Testis (tissue), 2 donors: ENCODE data around the gene FRMPD4.

Source experiments
- CTCF ChIP-seq, 3 experiments: fragments of 450-650 bp in 2 of 3; fragments of 200-600 bp in 1 of 3; sonication (generic) in 1 of 3; IDR thresholded peaks; one replicate each; pipeline ENCODE4 v1.5.1; 2016 to 2019; ENCODE audit warnings: antibody characterized with exemption in 3 of 3, mild to moderate bottlenecking in 2 of 3, moderate library complexity in 1 of 3
- POLR2A ChIP-seq: fragments of 450-650 bp; IDR thresholded peaks from one replicate; pipeline ENCODE4 v1.6.1; 2017; ENCODE audit warnings: antibody characterized with exemption, mild to moderate bottlenecking, moderate library complexity

- TF ChIP-seq CTCF (IDR thresholded peaks at IDR 0.05) (no peak), POLR2A (no peak)
Observed at GRCh38 chrX:12327836-12328235, 189.6 kb downstream of the FRMPD4 start.
